Testis (tissue), 3 donors: ENCODE measurements around the gene POLR3K. TPM values are rescaled to one million over a fixed set of nuclear protein-coding genes. Genes with fewer than 3 reads are reported as not detected.

ENCODE experiments used
- DNase-seq: peaks from one replicate; pipeline ENCODE4 v3.0.0-alpha.2; 2019
- H3K27ac ChIP-seq, 2 donors: fragments of 200-600 bp; sonication (generic); one replicate each; pipeline ENCODE4 v1.5.1; 2019
- H3K27me3 ChIP-seq: fragments of 200-600 bp; sonication (generic); one replicate; pipeline ENCODE4 v1.5.1; 2019
- H3K36me3 ChIP-seq: fragments of 200-600 bp; sonication (generic); one replicate; pipeline ENCODE4 v1.5.1; 2017; ENCODE audit warnings: low read depth; ENCODE audit errors: missing control alignments
- H3K4me1 ChIP-seq: fragments of 200-600 bp; sonication (generic); one replicate; pipeline ENCODE4 v1.5.1; 2019
- H3K4me3 ChIP-seq, 2 donors: fragments of 200-600 bp; sonication (generic); one replicate each; pipeline ENCODE4 v1.5.1; 2017 to 2019
- H3K9me3 ChIP-seq: fragments of 200-600 bp; sonication (generic); one replicate; pipeline ENCODE4 v1.5.1; 2017
- POLR2A ChIP-seq: fragments of 450-650 bp; IDR thresholded peaks from one replicate; pipeline ENCODE4 v1.6.1; 2017; ENCODE audit warnings: antibody characterized with exemption, mild to moderate bottlenecking, moderate library complexity
- WGBS, 2 donors: methylation state at CpG; one replicate each; pipeline ENCODE4 v1.1.5; 2018; 5-methylcytosine and 5-hydroxymethylcytosine counted together
- intact Hi-C: fragments of 100-400 bp; cut with DNase I; formaldehyde crosslinking; loops from one replicate; pipeline ENCODE4 v1.15.1; 2023; ENCODE audit warnings: low total_unique reads
- polyA plus RNA-seq: library from polyadenylated mRNA; stranded (reverse); fragments of 350-450 nt; fragmentation: Illumina TruSeq; extraction: RNeasy Lipid Tissue Mini Kit (QIAGEN cat#74804); gene quantifications from one replicate; pipeline ENCODE4 v1.2.3, GENCODE V29; 2014; ENCODE audit warnings: low read depth, low replicate concordance; ENCODE audit not compliant: insufficient read depth
- total RNA-seq, 2 donors: library from RNA; depleted of rRNA; stranded (reverse); fragments of >200 nt; gene quantifications; one replicate each; pipeline ENCODE4 v1.2.3, GENCODE V29; 2016
- TF ChIP-seq, protein P1 (sequence below), 3 experiments: fragments of 450-650 bp in 2 of 3; fragments of 200-600 bp in 1 of 3; sonication (generic) in 1 of 3; IDR thresholded peaks; one replicate each; pipeline ENCODE4 v1.5.1; 2016 to 2019; ENCODE audit warnings: antibody characterized with exemption in 3 of 3, mild to moderate bottlenecking in 2 of 3, moderate library complexity in 1 of 3

POLR3K gene
- total and polyA plus RNA-seq, 3 donors from 2014 or later: 2.4 to 6.5 (median 3.0) TPM

DNA sequence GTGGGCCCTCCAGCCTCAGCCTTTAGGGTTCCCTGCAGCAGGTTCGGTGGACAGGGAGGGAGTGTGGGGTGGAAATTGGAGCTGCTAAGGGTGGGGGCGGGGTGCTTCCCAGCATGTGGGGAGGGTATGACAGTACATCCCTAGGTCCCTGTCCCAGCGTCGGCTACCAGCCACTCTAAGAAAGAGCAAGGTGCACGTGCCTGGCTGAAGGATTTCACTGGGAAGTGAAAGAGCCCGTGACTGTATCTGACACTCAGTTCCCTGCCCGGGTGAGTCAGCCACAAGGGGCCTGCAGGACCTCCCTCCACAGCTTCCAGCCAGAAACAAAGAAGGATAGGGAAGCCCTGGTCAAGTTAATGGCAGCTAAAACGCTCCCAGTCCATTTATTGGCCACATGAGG is 4.3 kb upstream of the POLR3K start:
- no peak overlapping the region for H3K27ac ChIP-seq
- WGBS, 2 donors: 75 to 78% methylated on average over 4 to 8 of the region's 8 CpGs
- DNase-seq: no peak
- no peaks in the 10 kb centered on the region for H3K9me3 ChIP-seq
- H3K36me3 ChIP-seq: no peaks in the 10 kb centered on the region
- no peaks in the 10 kb centered on the region for H3K27me3 ChIP-seq
- H3K4me1 ChIP-seq: peaks cover 4% of the 10 kb centered on the region
- intact Hi-C loops: no loop called here
- no peak for TF ChIP-seq POLR2A
- TF ChIP-seq, protein P1, sequence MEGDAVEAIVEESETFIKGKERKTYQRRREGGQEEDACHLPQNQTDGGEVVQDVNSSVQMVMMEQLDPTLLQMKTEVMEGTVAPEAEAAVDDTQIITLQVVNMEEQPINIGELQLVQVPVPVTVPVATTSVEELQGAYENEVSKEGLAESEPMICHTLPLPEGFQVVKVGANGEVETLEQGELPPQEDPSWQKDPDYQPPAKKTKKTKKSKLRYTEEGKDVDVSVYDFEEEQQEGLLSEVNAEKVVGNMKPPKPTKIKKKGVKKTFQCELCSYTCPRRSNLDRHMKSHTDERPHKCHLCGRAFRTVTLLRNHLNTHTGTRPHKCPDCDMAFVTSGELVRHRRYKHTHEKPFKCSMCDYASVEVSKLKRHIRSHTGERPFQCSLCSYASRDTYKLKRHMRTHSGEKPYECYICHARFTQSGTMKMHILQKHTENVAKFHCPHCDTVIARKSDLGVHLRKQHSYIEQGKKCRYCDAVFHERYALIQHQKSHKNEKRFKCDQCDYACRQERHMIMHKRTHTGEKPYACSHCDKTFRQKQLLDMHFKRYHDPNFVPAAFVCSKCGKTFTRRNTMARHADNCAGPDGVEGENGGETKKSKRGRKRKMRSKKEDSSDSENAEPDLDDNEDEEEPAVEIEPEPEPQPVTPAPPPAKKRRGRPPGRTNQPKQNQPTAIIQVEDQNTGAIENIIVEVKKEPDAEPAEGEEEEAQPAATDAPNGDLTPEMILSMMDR (IDR thresholded peaks at IDR 0.05): no peak
- H3K4me3 ChIP-seq: no peak overlapping the region

DNA sequence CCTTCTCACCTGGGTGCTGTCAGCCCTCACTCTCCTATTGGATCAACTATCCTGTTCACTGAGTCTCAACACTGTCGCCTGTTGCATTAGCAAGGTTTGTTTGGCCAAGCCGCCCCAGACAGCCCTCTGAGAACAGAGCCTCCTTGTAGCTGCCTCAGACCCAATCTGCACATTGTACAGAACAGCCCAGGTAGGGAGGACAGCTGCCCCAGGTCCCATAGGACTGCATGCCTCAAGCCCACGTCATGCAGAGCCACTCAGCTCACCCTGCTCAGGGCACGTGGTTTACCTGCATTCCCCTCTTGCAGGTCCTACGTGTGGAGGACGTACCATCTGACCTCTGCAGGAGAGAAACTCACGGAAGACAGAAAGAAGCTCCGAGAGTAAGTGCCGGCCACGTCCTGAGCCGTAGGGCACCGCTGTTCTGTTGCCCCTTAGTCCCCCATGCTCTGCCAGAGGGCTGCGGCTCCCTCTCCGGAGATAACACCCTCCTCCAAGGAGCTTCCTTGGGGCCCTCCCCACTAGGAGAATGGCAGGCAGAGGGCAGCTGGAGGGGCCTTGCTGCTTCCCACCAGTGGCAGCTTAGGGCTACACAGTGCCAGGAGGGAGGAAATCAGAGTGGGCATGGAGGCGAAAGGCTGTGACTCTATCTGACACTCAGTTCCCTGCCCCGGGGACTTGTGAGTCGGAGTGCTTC is 3.0 kb upstream of the POLR3K start:
- TF ChIP-seq, protein P1 (IDR thresholded peaks at IDR 0.05): no peak
- no peak for TF ChIP-seq POLR2A
- Histone ChIP-seq H3K4me3 (no peak overlapping the region), H3K27me3 (no peaks in the 10 kb centered on the region), H3K36me3 (no peaks in the 10 kb centered on the region), H3K4me1 (peaks cover 4% of the 10 kb centered on the region), H3K27ac (no peak overlapping the region), H3K9me3 (no peaks in the 10 kb centered on the region)
- WGBS, 2 donors: 88 to 94% methylated on average over 7 to 17 of the region's 17 CpGs
- intact Hi-C loops: no loop called here
- DNase-seq: no peak

DNA sequence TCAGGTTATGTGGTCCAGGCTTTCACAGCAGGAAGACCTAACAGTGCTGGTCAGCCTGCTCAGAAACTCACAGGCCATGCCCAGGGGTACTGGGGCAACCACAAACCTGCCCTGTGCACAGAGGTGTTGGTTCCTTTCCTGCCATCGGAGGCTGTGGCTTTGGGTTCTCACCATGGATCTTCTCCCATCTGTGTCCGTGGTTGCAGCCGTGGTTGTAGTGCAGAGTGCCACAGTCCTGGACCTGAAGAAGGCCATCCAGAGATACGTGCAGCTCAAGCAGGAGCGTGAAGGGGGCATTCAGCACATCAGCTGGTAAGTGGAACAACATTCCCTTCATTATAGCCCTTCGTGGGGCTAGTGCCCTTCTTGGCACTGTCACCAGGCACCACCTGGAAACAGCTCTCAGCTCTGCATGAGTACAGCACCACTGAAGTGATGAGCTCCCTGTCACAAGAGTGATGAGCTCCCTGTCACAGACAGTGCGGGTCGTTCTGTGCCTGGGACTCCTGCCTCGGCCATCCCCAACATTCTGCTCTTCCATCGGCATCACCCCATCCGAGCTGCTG is 2.2 kb upstream of the POLR3K start:
- Histone ChIP-seq H3K27ac (no peak overlapping the region), H3K4me1 (peaks cover 4% of the 10 kb centered on the region), H3K4me3 (no peak overlapping the region), H3K9me3 (no peaks in the 10 kb centered on the region), H3K36me3 (no peaks in the 10 kb centered on the region), H3K27me3 (no peaks in the 10 kb centered on the region)
- WGBS, 2 donors: 89% methylated on average over 11 of the region's 11 CpGs
- DNase-seq: no peak
- TF ChIP-seq, protein P1 (IDR thresholded peaks at IDR 0.05): no peak
- intact Hi-C loops: no loop called here

DNA sequence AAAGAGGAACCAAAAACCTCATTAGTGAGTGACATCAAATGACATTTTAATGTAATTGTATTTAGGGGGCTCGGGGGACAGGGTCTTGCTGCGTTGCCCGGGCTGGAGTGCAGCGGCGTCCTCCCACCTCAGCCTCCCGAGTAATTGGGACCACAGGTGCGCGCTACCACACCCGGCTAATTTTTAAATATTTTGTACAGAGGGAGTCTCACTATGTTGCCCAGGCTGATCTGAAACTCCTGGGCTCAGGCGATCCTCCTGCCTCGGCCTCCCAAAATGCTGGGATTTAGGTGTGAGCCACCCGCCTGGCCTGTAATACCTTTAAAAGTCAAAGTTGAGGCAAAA is 801 bp upstream of the POLR3K start:
- WGBS, 2 donors: 43 to 44% methylated on average over 12 of the region's 12 CpGs
- DNase-seq: no peak
- no peaks in the 10 kb centered on the region for H3K36me3 ChIP-seq
- H3K4me1 ChIP-seq: peaks cover 4% of the 10 kb centered on the region
- no peaks in the 10 kb centered on the region for H3K9me3 ChIP-seq
- TF ChIP-seq, protein P1 (IDR thresholded peaks at IDR 0.05): no peak
- TF ChIP-seq POLR2A: no peak
- H3K27ac ChIP-seq: peak overlapping the region in 1 of 2 donors; percentile 31
- intact Hi-C loops: no loop called here
- peak overlapping the region; percentile 67 to 70 for H3K4me3 ChIP-seq
- H3K27me3 ChIP-seq: no peaks in the 10 kb centered on the region
